Ishikawa (cell line): ENCODE results near the gene EXOC4.

Experiments
- CEBPB ChIP-seq: IDR thresholded peaks from 2 replicates; pipeline ENCODE4 v1.6.1; 2012
- CREB1 ChIP-seq: IDR thresholded peaks from 2 replicates; pipeline ENCODE4 v1.6.1; 2012; ENCODE audit warnings: low read depth
- EGR1 ChIP-seq: IDR thresholded peaks from 2 replicates; pipeline ENCODE4 v1.6.1; 2012
- EP300 ChIP-seq: IDR thresholded peaks from 2 replicates; pipeline ENCODE4 v1.6.1; 2012; ENCODE audit warnings: borderline replicate concordance
- FOXM1 ChIP-seq: IDR thresholded peaks from 2 replicates; pipeline ENCODE4 v1.6.1; 2012; ENCODE audit warnings: low read depth, borderline replicate concordance
- NFIC ChIP-seq: IDR thresholded peaks from 2 replicates; pipeline ENCODE4 v1.6.1; 2012
- RAD21 ChIP-seq: IDR thresholded peaks from 2 replicates; pipeline ENCODE4 v1.6.1; 2012; ENCODE audit warnings: low read depth
- TAF1 ChIP-seq: IDR thresholded peaks from 2 replicates; pipeline ENCODE4 v1.6.1; 2012; ENCODE audit warnings: low read depth, mild to moderate bottlenecking
- TCF12 ChIP-seq: IDR thresholded peaks from 2 replicates; pipeline ENCODE4 v1.6.1; 2012; ENCODE audit warnings: low read depth
- TEAD4 ChIP-seq: IDR thresholded peaks from 2 replicates; pipeline ENCODE4 v1.6.1; 2012
- YY1 ChIP-seq: IDR thresholded peaks from 2 replicates; pipeline ENCODE4 v1.6.1; 2012; ENCODE audit warnings: low read depth
- ZBTB7A ChIP-seq: IDR thresholded peaks from 2 replicates; pipeline ENCODE4 v1.6.1; 2012; ENCODE audit warnings: low read depth
- TF ChIP-seq, protein P1 (sequence below): IDR thresholded peaks from 2 replicates; pipeline ENCODE4 v1.6.1; 2012; ENCODE audit warnings: low read depth, mild to moderate bottlenecking
- TF ChIP-seq, protein P2 (sequence below): IDR thresholded peaks from 2 replicates; pipeline ENCODE4 v1.6.1; 2012
- TF ChIP-seq, protein P3 (sequence below): IDR thresholded peaks from 2 replicates; pipeline ENCODE4 v1.6.1; 2012

The EXOC4 gene

DNA sequence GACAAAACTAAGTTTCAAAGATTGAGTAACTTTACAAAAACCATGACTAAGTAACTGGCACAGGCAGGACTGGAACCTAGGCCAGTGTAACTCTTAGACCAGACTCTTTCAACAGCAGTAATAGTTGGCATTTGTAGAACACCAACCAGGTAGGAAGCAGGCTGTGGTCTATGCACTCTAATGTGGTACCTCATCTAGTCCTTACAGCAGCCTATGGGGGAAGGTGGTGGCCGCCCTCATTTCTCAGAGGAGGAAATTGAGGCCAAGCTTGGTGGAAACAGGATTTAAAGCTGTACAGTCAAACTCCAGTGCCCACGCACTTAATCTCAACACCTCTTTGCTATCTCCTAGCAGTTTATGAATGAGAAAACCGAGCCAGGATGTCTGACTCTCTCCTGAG, 708.8 kb downstream of the EXOC4 start:
- TF ChIP-seq, protein P1, sequence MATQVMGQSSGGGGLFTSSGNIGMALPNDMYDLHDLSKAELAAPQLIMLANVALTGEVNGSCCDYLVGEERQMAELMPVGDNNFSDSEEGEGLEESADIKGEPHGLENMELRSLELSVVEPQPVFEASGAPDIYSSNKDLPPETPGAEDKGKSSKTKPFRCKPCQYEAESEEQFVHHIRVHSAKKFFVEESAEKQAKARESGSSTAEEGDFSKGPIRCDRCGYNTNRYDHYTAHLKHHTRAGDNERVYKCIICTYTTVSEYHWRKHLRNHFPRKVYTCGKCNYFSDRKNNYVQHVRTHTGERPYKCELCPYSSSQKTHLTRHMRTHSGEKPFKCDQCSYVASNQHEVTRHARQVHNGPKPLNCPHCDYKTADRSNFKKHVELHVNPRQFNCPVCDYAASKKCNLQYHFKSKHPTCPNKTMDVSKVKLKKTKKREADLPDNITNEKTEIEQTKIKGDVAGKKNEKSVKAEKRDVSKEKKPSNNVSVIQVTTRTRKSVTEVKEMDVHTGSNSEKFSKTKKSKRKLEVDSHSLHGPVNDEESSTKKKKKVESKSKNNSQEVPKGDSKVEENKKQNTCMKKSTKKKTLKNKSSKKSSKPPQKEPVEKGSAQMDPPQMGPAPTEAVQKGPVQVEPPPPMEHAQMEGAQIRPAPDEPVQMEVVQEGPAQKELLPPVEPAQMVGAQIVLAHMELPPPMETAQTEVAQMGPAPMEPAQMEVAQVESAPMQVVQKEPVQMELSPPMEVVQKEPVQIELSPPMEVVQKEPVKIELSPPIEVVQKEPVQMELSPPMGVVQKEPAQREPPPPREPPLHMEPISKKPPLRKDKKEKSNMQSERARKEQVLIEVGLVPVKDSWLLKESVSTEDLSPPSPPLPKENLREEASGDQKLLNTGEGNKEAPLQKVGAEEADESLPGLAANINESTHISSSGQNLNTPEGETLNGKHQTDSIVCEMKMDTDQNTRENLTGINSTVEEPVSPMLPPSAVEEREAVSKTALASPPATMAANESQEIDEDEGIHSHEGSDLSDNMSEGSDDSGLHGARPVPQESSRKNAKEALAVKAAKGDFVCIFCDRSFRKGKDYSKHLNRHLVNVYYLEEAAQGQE = no peak
- TF ChIP-seq CEBPB (no peak), NFIC (no peak), RAD21 (no peak)
- TF ChIP-seq, protein P2, sequence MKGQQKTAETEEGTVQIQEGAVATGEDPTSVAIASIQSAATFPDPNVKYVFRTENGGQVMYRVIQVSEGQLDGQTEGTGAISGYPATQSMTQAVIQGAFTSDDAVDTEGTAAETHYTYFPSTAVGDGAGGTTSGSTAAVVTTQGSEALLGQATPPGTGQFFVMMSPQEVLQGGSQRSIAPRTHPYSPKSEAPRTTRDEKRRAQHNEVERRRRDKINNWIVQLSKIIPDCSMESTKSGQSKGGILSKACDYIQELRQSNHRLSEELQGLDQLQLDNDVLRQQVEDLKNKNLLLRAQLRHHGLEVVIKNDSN = no peak

DNA sequence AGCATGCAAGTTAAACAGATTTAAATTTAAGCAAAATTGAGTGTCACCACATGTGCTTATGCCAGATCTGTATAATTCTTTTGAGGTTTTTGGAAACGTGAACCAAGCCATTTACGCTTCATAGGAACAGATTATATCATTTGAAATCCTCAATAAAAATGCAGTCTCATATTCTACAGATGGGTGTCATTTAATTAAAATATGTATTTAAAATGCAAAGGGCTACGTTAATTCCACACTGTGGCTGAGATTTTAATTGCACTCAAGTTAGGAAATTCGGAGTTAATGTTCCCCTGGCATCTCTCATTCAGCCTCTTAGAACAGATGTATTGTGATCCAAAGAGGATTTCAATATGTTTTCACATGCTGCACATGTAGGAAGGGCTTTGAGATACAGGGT, 709.8 kb downstream of the EXOC4 start:
- TF ChIP-seq EP300 (no peak), TAF1 (no peak), TEAD4 (no peak), CREB1 (no peak), EGR1 (no peak), CEBPB (no peak), YY1 (no peak), NFIC (no peak), FOXM1 (no peak), RAD21 (no peak), TCF12 (no peak), ZBTB7A (no peak)
- TF ChIP-seq, protein P2 = no peak
- TF ChIP-seq, protein P3, sequence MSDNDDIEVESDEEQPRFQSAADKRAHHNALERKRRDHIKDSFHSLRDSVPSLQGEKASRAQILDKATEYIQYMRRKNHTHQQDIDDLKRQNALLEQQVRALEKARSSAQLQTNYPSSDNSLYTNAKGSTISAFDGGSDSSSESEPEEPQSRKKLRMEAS = no peak
- TF ChIP-seq, protein P1 = no peak

DNA sequence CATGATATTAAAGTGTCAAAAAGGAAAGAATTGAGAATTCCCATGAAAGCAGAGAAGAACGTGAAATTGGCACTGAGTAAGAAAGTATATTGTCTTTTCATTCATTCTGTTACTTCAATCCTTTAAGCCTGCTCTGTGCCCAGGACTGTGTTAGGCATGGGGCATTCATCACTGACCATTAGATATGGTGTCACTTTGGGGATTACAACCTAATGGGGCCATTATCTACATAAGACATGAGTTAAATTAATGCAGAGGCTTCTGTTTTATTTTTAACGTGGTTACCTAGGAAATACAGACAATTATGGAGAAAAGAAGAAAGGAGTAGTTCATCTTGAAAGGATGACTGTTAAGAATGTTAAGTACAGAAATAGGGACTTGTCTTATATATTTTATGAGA, 710.8 kb downstream of the EXOC4 start:
- TF ChIP-seq YY1 (no peak), EP300 (no peak), TAF1 (no peak), ZBTB7A (no peak), CREB1 (no peak), RAD21 (no peak), TCF12 (no peak), FOXM1 (no peak), CEBPB (no peak), TEAD4 (no peak), NFIC (no peak), EGR1 (no peak)
- TF ChIP-seq, protein P1 = no peak
- TF ChIP-seq, protein P3 = no peak
- TF ChIP-seq, protein P2 = no peak

DNA sequence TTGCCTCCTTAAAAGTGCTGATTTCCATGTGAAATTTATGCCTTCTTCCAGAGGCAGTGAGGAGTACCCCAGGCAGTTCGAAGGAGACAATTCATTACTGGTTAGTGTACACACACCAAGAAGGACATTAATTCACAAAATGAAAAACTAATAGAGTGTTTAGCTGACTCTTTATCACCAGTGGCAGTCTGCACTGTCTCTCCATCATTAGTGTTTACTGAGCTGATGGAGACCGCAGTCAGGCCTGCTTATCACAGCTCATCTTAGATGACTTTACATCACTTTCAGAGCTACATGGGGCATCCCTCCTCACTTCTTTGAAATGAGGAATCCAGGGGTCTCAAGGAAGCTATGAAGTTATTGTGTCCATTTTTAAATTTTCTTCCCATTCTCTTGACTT, 718.7 kb downstream of the EXOC4 start:
- TF ChIP-seq, protein P1 = no peak
- no peak for TF ChIP-seq ZBTB7A
- TF ChIP-seq CREB1 = no peak
- no peak for TF ChIP-seq TEAD4
- TF ChIP-seq EP300 = no peak
- no peak for TF ChIP-seq TCF12
- TF ChIP-seq, protein P2 = no peak
- TF ChIP-seq NFIC = no peak
- no peak for TF ChIP-seq CEBPB
- TF ChIP-seq FOXM1 = no peak
- TF ChIP-seq RAD21 = no peak
- TF ChIP-seq, protein P3 = no peak
